Stimulated activated naive CD4-positive, alpha-beta T cell (primary cell): ENCODE data around the gene CCDC50.

Source experiments
- DNase-seq, 6 experiments: peaks; one replicate each; lab custom pipeline; 2025; lab: John Stamatoyannopoulos, UW

Gene CCDC50

DNA sequence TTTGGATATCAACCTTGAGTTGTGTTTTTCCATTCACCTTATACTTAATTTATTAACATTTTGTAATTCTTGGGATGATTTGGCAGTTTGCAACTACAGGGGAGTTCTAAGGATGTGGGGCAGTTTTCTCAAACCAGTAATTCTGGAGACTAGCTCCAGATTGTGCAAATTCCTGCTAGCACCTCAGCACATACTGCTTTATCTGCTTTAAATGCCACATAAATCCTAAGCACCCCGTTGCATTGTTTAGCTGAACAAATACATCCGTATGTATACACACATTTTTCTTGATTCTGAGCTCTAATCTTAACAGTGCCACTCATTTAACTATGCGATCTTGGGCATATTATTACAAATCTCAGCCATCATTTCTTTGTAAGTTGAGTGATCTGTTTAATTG, 18.0 kb downstream of the CCDC50 start:
- no peak for DNase-seq

DNA sequence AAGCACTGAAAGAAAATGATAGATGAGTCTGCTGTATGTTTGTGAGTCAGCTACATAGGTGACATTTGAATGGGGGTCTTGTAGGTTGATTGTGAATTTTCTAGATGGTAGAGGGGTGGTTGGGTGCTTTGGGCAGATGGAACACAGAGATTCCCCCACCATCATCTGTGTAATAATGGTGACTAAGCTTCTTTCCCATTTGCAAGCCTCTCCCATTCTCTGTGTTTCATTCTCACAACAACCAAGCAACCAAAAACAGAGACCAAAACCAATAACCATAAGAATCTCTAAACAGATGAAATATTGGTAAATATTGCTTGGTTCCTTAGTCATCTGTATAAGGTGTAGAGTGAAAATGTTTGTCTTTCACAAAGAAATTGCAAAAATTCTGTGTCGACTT, 18.9 kb downstream of the CCDC50 start:
- DNase-seq: no peak

DNA sequence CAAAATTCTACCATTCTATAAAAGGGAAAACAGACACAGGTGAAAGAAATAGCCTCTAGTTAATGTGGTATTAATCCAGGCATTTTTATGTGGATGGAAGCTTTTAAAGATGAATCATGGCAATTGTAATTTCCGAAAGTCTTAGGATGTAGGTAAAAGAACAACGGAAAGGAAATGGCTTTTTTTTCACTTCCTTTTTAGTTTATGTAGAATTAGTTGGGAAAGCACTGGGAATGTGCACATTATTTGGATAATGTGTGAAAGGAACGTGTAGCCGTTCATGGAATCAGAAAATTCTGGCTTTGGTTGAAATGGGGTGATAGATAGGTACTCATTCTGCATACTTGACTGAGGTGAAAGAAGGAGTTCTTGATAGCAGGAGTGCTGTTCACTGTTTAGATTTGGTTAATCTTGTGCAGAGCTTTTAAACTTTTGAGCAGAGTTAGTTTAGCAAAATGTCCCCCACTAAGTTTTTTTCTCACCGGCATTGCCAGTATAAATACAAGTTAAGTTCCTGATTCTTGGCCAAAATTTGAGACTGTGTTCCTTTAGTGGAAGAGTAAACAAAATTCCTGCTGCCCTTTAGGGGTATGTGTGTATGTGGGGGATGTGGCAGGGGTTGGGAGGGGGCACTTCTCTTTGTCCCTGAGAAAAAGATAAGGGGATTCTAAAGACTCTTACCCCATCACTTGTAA, 21.3 kb downstream of the CCDC50 start:
- no peak for DNase-seq

DNA sequence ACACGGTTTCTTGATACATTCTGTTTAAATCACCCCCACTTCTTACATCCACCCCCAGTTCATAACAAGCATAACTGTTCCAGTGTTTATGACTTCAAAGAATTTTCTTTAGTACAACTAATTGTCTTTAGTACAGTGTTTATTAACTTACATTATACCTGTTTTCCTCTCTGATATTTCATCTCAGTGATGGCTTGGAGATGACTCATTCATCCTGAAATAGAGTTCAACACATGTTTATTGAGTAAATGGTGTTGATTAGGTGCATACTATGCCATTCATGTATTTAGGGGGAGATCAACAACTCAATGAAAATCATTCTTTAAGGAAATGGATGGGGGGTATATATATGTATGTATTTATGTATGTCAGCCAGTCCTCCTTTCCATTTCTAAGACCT, 22.8 kb downstream of the CCDC50 start:
- DNase-seq: no peak

DNA sequence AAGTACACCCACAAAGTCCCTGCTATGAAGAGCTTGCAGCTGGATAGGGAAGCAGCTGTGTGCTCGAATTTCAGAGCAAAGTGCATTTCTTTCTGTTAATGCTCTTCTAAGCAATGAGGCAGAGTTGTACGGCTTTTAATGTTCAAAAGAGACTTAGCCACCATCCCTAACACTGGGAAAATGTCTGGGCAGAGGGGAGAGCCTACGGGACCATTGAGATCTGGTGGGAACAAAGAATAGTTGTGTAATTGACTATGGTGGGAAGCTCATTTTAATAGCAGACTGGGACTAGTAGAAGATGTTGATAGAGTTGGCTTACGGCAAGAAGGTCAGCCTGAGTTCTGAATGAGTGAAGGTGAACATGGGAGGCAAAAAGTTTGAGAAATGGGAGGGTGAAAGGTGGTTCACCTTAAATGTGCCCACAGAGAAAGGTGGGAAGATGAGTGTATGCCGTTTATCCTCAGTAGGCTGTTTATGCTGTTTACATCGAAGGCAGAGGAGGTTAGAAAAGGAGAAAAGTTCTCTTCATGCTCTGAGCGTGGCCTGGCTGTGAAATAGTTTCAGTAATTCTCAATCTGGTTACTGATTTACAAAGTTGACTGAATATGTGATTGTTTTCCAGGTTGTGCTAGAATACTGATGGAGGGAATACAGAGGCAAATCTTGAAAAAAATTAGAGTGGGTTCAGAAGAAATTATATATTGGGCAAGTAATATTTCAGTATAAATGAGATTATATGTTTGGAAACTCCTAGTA, 24.0 kb downstream of the CCDC50 start:
- DNase-seq: no peak

DNA sequence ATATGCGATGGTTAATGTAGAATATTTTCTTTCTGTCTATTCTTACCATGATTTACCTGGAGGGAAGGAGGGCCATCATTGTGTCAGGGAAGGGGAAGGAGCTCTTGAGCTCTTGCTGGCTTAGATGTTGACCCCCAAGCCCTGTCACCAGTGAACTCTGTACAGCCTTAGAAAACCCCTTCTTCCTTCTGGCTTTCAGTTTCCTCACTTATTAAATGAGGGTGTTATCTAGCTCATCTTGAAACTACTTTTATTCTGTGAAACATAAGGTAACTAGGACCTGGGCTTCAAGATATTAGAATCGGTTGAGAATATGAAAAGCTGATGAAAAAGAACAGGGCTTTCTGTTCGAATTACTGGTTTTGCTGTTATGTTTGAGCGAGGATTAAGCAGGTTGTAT, 26.2 kb downstream of the CCDC50 start:
- no peak for DNase-seq

DNA sequence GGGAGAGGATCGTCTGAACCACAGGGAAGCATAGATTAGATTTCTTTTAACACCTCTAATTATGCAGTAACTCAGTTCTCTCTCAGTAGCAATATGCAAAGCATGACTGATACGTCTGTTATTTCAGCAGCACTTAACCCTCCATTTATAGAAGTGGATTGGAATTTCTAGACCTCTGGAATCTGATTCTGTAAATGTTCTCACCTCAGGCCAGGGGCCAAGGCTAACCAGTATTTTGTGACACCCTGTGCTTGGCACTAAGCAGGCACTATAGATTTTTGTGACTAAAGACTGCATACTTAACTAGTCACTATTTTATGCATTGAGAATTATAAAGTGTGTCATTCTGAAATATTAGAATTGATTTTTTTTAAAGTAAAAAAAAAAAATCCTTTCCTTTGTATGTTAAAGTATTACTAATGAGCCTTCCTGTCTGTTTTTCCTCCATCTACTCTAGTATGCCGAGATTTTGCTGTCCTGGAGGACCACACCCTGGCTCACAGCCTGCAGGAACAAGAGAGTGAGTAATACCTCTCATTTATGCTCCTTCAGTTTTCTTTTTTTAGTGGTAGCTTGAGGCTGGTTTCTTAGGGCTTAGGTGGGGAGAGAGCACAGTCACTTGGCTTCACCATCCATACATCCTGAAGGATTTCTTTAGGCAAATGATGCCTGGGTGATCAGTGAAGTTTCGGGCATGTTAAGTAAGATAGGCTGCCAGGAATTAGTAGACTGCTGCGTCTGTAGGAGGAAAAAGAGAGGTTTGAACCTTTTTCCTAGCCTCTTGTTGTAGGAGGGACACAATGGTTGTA, 27.6 kb downstream of the CCDC50 start:
- no peak for DNase-seq

DNA sequence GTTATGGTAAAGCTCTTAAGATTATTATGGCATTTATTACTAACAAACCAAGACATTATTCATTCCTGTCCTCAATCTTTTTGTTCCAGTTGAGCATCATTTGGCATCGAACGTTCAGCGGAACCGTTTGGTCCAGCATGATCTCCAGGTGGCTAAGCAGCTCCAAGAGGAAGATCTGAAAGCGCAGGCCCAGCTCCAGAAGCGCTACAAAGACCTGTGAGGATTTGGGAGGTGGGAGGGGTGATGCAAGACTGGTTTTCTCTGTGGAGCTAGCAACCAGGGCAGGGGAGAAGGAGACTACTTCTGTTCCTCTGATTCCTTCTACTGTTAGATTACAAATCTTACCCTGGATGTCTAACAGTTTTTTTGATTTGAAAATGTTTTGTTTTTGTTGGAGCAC, 28.7 kb downstream of the CCDC50 start:
- DNase-seq: no peak

DNA sequence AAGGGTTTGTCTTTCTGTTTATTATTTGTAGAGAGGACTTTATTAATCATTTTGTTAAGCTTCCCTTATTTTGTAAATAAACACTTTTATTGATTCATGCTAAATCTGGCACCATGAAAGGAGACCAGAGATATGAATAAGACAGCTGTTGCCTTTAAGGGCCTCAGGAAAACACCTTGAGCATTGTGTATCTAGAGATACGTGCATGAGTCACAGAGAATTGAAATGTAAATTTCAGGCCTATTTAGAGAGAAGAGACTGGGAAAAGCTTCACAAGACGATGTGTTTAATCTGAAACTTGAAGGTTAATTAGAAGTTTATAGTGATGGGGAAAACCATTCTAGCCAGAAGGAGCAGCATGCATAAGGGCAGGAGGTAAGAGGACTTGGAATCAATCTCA, 29.7 kb downstream of the CCDC50 start:
- no peak for DNase-seq

DNA sequence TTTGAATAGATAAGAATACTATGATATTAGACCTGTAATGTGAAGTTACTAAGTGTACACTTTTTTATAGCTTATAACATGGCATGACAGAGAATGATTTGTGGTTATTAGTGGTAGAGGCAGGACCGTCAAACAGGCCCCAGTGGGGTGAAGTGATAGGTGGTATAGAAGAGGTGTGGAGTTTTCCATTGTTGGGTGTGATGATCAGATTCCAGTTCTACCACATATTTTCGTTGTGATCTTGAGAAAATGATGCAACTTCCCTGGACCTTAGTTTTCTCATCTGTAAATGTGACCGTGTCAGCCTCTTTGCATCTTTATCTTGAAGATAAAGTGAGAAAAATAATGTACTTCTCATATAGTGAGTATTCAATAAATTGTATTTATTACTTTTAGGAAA, 31.4 kb downstream of the CCDC50 start:
- DNase-seq: no peak

DNA sequence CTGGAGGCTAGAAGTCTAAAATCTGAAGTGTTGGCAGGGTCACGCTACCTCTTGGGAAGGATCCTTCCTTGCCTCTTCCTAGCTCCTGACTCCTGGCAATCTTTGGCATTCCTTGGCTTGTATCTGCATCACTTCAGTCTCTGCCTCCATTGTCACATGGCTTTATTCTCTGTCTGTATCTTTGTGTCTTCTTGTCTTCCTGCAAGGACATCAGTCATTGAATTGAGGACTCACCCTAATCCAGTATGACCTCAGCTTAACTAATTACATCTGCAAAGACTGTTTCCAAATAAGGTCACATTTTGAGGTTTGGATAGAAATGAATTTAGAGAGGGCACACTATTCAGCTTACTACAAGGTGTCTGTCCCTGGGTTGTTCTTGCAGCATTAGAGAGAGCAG, 32.3 kb downstream of the CCDC50 start:
- no peak for DNase-seq

DNA sequence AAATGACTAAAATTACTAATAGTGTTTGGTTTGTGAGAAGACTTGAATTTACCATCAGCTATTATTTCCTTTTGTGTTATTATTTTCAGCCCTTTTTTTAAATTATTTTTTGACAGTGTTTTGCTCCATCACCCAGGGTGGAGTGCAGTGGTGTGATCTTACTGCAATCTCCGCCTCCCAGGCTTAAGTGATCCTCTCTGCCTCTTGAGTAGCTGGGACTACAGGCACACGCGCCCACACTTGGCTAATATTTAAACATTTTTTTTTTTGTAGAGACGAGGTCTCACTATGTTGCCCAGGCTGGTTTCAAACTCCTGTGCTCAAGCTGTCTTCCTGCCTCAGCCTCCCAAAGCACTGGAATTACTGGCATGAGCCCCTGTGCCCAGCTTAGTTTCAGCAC, 32.8 kb downstream of the CCDC50 start:
- DNase-seq: no peak

DNA sequence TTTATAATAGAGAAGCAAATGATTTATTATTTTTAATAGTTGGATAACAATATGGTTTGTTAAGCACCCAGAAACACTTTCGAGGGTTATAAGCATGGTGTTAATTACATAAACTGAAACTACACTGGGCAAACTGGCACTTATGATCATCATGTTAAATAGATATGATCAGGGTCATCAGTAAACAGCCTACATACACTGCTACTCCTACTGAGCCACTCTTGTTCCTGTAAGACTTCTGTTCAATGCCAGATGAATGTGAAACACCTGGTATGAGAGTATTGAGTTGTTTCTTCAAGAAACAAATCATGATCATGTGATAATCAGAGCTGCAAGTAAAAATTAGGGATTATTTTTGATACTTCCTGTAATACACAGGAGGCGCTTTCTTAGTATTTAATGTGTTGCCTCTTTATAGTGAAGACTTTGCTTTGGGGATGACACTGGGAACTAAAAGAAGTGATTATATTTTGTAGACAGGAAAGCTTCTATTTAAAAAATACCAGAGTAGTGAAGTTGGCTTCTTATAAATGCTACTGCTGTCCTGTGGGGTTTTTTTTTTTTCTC, 33.4 kb downstream of the CCDC50 start:
- DNase-seq: no peak

DNA sequence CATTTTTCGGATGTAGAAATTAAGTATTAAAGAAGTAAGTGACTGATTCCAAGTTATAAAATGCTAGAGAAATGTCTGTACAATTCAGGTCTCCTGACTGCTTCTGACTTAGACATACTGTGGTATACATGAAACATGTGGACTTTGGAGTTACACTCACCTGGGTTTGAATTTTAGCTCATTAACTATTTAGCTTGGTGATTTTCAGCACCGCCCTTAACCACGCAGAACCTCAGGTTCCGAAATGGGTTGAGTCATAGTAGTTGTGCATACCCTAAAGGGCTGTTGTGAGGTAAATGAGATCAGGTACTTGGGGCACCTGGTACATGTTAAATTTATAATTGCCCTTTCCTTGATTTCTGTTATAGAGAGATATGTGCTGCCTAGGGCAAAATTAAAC, 34.0 kb downstream of the CCDC50 start:
- DNase-seq: no peak

DNA sequence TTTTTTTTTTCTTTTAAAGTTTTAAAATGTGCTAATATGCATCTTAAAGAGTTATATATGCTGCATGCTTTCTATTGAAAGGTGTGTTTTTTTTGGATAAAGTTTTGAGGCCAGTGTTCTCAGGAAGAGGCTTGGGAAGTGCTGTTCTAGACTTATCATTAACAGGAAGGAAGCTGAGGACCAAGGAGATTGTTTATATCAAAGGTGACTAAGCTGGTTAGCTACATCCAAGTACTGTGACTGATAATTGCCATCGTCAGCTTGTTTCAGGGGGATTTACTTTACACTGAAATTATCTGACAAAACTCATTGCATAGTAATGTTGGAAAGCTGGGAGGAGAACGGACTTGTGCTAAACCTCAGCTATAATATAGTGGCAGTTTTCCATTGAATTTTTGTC, 37.5 kb downstream of the CCDC50 start:
- DNase-seq: no peak

DNA sequence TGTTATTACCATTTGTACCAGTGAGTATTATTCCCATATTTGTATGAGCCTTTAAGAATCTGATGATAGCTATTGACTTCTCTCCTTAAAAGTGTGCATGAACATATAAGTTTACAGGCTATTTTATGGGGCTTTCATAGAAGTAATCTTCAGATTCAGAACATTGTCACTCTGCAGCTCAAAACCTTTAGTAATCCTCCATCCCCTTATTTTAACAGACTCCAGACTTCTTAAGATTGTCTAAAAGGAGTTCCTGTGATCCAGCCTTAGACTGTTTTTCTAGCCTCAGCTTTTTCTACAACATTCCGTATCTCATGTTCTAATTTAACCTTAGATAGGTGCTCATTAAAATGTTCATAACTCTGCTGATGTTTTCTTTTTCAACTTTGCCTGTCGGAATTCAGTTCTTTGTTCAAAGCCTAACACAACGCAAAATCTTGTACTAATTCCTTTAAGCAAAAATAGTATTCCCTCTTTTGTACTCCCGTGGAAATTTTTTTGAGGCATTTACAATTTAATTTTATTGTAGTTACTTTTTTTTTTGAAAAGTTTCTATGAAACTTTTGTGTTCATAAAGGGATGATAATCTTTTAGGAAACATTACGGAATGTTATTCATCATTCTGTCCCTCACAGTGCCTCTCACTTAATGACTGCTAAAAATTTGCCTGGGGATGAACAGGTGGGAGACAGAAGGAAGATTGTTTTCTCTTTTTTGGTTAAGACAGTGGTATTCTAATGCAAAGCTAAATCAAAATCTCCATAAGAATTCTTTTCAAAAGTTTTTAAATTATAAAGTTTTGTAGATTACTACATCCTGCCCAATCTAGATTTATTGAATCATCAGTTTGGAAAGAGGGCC, 39.8 kb downstream of the CCDC50 start:
- DNase-seq: no peak

DNA sequence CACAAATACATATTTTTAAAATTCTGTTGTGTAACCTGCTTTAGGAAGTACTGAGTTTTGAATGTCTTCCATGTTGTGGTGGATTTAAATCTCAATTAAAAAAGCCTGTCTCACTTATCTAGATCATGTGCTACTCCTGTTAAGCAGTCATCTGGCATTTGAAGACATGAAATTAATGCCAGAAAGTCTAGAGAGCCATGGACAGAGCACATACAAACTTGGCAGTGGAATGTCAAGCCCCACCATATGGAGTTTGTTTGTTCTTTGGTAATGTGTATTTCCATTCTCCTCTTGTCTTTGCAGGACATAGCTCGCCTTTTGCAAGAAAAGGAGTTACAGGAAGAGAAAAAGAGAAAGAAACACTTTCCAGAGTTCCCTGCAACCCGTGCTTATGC, 40.4 kb downstream of the CCDC50 start:
- DNase-seq: no peak

DNA sequence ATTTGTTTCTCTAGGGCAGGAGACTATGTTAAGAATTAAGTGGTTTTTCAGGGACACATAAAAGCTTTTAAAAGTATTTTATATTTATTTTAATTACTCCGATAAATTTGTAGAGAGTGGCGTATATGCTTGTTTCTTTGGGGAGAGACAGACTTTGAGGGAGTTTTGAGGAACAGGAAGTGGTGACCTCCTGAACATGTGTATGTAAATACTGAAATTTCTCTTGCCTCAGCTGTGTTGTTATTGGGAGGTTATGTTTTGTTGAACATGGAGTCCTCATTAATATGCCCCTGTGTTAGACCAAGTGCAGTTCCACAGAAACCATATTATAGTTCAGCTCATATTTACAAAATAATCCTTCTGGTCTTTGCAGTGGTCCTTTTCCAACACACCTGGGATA, 42.9 kb downstream of the CCDC50 start:
- no peak for DNase-seq

DNA sequence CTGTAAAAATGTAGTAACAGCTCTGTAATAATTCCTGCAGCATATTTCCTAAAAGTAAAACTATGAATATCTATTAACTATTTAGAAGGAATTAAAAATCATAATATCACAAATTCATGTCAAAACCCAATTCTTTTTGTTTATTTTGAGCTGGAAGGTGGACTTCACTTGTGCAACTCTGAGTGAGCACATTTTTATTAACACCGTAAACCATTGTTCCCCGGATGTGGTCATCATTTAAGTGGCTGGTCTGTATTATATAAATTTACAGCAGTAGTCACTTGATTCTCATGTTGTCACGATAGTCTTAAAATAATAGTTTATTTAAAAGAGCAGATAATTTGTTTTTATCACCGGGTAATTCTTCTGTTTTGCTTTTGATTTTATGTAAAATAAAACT, 44.1 kb downstream of the CCDC50 start:
- DNase-seq: no peak

DNA sequence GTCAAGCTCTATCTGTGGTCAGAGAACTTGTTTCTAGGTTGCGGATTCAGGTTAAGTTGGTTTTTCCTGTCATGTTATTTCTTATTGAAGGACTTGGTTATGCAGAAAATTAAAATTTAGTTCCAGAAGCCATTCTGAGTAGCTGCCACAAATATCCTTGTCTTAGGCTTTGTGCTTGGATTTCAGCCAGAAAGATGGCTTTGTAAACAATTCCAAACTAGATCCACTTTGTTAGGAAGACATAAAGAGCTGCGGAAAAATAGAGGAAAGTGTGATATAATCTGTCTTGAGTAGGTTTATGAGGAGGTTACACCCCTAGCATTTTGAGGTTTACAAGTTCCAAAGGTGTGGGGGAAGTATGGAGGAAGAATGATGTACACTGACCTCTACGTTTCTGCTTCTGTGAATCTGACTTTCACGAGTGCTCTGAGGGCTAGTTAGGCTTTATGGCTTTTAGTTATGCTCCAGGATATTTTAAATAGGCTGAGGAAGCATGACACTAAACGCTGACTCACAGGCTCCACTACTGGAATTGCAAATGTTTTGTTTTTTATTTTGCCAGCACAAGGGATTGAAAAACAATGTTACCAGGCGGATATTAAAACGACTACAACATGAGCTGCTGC, 47.4 kb downstream of the CCDC50 start:
- no peak for DNase-seq

DNA sequence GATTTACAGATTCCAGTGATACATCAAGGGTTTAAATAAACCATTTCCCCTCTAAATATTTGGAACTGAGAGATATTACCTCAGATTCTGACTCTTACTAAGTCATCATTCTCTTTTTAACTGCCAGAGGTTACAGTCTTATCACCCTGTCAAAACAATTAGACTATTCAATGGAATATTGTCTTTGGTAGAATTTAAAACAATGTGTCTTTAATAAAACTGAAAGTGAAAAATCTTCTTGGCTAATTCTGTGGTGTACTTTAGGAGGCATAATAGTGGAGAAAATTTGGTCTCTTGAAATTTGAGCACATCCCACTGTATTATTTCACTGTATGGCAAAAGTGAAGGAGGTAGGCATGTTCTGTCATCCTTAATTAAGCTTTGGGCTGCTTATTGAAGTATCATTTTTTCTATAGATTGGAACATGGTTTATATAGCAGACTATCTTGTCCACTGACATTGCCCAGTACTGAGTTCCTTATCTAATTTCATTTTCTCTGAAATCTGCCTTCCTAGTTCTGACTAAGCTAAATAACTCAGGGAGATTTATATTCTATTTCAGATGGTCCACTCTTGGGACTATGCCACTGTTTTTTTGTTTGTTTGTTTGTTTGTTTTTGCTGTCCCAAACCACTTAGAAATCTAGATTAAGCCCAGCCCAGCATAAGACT, 49.1 kb downstream of the CCDC50 start:
- no peak for DNase-seq
